ENCODE data around the gene SUSD2.
"Not testable (repeated sequence)": the region's sequence is repeated elsewhere in the genome, so short reads cannot be mapped to it uniquely, and the experiment has no call there.

SUSD2 gene

GRCh38 chr22:24213111-24213510, 31.8 kb downstream of the SUSD2 start:
- not testable (repeated sequence) for DNase-seq (ENCODE audit: low read depth, low spot score)

- no peak for DNase-seq (ENCODE audit: low read depth, low spot score)
These were observed 33.4 kb downstream of the SUSD2 start for GRCh38 chr22:24214467-24215285.

- DNase-seq (ENCODE audit: low read depth, low spot score): no peak
These were observed 35.4 kb downstream of the SUSD2 start for GRCh38 chr22:24216541-24217209.

- no peak for DNase-seq (ENCODE audit: low read depth, low spot score)
These were observed 36.1 kb downstream of the SUSD2 start for GRCh38 chr22:24217384-24217783.

GRCh38 chr22:24219750-24220149, 38.5 kb downstream of the SUSD2 start:
- DNase-seq (ENCODE audit: low read depth, low spot score): no peak

GRCh38 chr22:24224468-24224867, 43.2 kb downstream of the SUSD2 start:
- DNase-seq (ENCODE audit: low read depth, low spot score): no peak

GRCh38 chr22:24225044-24225601, 43.8 kb downstream of the SUSD2 start:
- DNase-seq (ENCODE audit: low read depth, low spot score): no peak

GRCh38 chr22:24225951-24226350, 44.7 kb downstream of the SUSD2 start:
- DNase-seq (ENCODE audit: low read depth, low spot score): no peak

- no peak for DNase-seq (ENCODE audit: low read depth, low spot score)
These were observed 49.8 kb downstream of the SUSD2 start for GRCh38 chr22:24230911-24231656.

GRCh38 chr22:24231706-24232105, 50.4 kb downstream of the SUSD2 start:
- no peak for DNase-seq (ENCODE audit: low read depth, low spot score)

- no peak for DNase-seq (ENCODE audit: low read depth, low spot score)
These were observed 50.8 kb downstream of the SUSD2 start for GRCh38 chr22:24232124-24232523.

- DNase-seq (ENCODE audit: low read depth, low spot score): no peak
These were observed 51.4 kb downstream of the SUSD2 start for GRCh38 chr22:24232725-24233124.

- DNase-seq (ENCODE audit: low read depth, low spot score): no peak
These were observed 51.9 kb downstream of the SUSD2 start for GRCh38 chr22:24233235-24233634.

GRCh38 chr22:24233816-24234215, 52.5 kb downstream of the SUSD2 start:
- DNase-seq (ENCODE audit: low read depth, low spot score): no peak

GRCh38 chr22:24235315-24235714, 54.0 kb downstream of the SUSD2 start:
- no peak for DNase-seq (ENCODE audit: low read depth, low spot score)

- DNase-seq (ENCODE audit: low read depth, low spot score): no peak
These were observed 55.4 kb downstream of the SUSD2 start for GRCh38 chr22:24236656-24237055.

GRCh38 chr22:24238101-24238694, 56.9 kb downstream of the SUSD2 start:
- DNase-seq (ENCODE audit: low read depth, low spot score): not testable (repeated sequence)
